NCI-H446 treated with DMSO at 0.1 percent for 48 hours (cell line): ENCODE results near the gene ZNF579.
"Not testable (repeated sequence)": the region's sequence is repeated elsewhere in the genome, so short reads cannot be mapped to it uniquely, and the experiment has no call there.

Source experiments
- DNase-seq: peaks from one replicate; lab custom pipeline; 2025; lab: John Stamatoyannopoulos, UW

ZNF579 gene

DNA sequence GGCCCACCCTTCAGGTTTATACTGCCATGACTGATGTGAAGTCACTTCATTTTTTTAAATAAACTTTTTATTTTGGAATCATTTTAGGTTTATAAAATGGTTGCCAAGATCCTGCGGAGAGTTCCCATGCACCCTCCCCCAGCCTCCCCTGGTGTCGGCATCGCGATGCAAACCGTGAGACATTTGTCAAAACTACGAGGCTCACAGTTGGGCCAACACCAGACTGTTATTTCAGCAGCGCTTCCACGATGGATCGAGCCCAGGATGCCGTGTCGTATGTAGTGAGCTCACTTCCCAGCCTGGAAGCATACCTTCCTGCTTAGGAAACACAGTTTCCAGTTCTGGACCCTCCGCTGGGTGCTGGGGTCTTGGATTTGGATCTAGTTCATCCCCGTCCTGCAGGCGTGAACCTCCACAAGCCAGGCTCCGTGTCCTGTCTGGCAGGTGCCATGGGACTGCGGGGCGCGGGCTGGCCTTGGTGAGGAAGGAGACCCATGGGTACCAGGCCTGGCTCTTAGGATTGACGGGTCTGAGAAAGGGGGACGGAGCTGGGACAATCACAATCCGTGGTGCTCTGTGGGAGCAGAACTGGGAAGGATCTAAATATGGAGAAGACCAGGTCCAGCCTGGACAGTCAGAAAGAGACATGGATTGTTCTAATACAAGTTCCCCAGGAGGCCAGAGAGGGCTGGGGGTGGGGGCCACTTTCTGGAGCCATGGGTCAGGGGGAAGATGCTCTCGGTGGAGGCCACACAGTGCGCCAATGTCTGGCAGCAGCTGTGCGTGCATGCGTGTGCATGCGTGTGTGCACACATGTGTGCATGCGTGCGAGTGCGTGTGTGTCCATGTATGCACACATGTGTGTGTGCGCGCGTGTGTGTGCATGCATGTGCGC lies 41.3 kb downstream of the ZNF579 start:
- no peak for DNase-seq

GRCh38 chr19:55538132-55538531 lies 42.5 kb downstream of the ZNF579 start:
- DNase-seq = no peak

DNA sequence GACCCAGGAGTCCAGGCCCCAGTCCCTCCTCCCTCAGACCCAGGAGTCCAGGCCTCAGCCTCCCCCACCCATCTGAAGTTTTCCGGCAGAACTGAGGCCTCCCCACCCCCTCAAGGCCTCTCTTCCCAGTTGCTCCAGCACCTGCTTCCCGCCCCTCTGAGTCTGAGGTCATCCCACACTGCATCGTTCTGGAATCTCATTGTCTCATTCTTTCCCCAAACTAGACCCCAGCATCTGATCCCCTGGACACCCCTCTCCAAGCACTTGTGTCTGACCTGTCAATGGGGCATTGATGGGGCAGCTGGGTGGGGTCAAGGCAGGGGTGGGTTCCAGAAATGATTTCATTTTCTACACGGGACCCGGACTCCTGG lies 42.9 kb downstream of the ZNF579 start:
- DNase-seq = no peak

- DNase-seq = no peak
Observed at GRCh38 chr19:55536951-55537740, 43.5 kb downstream of the ZNF579 start, which contains the start of gene SBK2. Gene SBK2 (minus strand): TSS chr19:55537133. CDS start chr19:55536294, 839 bp downstream.

DNA sequence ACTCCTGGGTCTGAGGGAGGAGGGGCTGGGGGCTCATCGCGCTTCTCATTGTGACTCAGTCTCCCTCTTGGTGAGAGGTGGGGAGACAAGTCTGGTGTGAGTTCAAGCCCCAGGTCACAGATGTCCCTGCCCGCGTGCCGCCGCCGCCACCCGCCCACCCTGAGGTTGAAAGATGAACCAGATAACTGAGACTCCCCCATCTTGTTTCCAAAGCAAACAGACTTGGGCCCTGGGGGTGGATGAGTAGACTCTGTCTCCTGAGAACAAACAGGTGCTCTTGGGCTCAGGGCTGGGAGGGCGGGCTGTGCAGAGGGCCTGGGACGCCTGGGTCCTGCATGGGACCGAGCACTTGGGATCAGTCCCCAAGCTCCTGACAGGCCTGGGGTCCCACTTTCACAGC lies 44.3 kb downstream of the ZNF579 start:
- no peak for DNase-seq

DNA sequence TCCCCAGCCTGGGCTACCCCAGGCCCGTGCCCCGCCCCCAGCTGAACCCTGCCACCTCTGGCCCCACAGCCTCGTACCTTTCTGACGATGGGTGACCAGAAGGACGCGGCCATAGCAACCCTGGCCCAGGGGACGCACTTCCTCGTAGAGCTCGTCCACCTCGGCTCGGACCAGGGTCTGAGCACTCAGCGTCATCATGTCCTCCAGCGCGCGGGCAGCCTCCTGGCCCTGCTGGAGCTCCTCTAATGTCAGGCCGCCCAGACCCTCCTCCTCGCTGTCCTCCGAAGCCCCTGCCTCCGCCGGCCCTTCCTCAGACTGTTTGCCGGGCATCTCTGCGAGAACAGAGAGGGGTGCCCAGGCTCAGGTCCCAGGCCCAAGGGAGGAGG lies 44.7 kb downstream of the ZNF579 start:
- no peak for DNase-seq

- DNase-seq = no peak
Observed at GRCh38 chr19:55535173-55535964, 45.3 kb downstream of the ZNF579 start.

DNA sequence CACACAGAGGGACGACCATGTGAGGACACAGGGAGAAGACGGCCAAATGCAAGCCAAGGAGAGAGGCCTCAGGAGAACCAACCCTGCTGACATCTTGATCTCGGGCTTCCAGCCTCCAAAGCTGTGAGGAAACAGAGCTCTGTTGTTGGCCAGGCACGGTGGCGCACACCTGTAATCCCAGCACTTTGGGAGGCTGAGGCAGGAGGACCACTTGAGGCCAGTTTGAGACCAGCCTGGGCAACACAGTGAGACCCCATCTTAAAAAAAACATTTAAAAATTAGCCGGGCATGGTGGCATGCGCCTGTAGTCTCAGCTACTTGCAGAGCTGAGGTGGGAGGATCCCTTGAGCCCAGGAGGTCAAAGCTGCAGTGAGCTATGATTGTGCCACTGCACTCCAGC lies 46.4 kb downstream of the ZNF579 start:
- DNase-seq = not testable (repeated sequence)

- no peak for DNase-seq
Observed at GRCh38 chr19:55530996-55531395, 49.7 kb downstream of the ZNF579 start.

GRCh38 chr19:55529636-55530234 lies 50.9 kb downstream of the ZNF579 start:
- no peak for DNase-seq

- DNase-seq = peak; percentile 60
Observed at GRCh38 chr19:55528030-55528803, 52.4 kb downstream of the ZNF579 start.

DNA sequence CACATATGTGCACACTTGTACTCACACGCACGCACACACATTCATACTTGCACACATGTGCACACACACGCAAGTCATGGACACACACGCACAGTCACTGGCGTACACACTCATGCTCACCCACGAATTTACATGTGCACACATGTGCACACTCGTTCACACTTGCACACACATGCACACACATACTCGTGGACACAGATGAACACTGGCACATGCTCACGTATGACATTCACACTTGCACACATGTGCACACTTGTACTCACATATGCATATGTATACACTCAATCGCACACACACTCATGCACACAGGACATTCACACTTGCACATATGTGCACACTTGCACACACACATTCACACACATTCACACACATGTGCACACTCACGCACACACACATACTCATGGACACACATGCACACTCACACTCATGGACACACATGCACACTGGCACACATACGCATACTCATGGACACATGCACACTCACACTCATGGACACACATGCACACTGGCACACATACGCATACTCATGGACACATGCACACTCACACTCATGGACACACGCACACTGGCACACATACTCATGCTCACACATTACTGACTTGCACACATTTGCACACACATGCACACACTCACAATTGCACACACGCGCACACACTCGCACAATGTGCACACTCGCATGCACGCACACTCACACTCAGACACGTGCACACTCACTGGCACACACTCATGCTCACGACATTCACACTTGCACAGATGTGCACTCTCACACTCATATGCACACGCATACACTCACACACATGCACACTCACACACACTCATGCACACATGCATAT lies 53.2 kb downstream of the ZNF579 start:
- DNase-seq = no peak
